GM12878 (cell line): ENCODE data around the gene RIC1. TPM values are rescaled to one million over a fixed set of nuclear protein-coding genes. Genes with fewer than 3 reads are reported as not detected.
A peak's percentile ranks its signal among the peaks of the same experiment; 100 is the strongest.

ENCODE experiments used
- EGR1 ChIP-seq, 2 experiments: IDR thresholded peaks; 1 replicate in 1 of 2; 2 replicates in 1 of 2; pipeline ENCODE4 v1.6.1; 2011 to 2012; ENCODE audit warnings: low read depth in 2 of 2, low read length in 2 of 2, borderline replicate concordance in 1 of 2, mild to moderate bottlenecking in 1 of 2, moderate library complexity in 1 of 2
- EP300 ChIP-seq, 2 experiments: fragments of 150-350 bp in 1 of 2; IDR thresholded peaks; 2 replicates each; pipeline ENCODE4 v1.6.1; 2011 to 2012; ENCODE audit warnings: low read depth in 2 of 2, low read length in 2 of 2, borderline replicate concordance in 1 of 2, improper control_type of control experiment in 1 of 2, inconsistent platforms in 1 of 2; ENCODE audit not compliant: control insufficient read depth in 1 of 2
- ETV6 ChIP-seq, 2 experiments: fragments of 450-650 bp in 1 of 2; IDR thresholded peaks in 1 of 2; conservative IDR thresholded peaks in 1 of 2; 2 replicates each; pipeline ENCODE4 v1.6.1; 2014; ENCODE audit warnings: antibody characterized with exemption in 1 of 2, borderline replicate concordance in 1 of 2, low read depth in 1 of 2, mild to moderate bottlenecking in 1 of 2, moderate library complexity in 1 of 2
- FOXK2 ChIP-seq: fragments of 450-650 bp; IDR thresholded peaks from 2 replicates; pipeline ENCODE4 v1.6.1; 2017; ENCODE audit warnings: mild to moderate bottlenecking, moderate library complexity
- HCFC1 ChIP-seq: fragments of 150-350 bp; IDR thresholded peaks from 2 replicates; pipeline ENCODE4 v1.6.1; 2014; ENCODE audit warnings: low read length
- LARP7 ChIP-seq: fragments of 450-650 bp; IDR thresholded peaks from 2 replicates; pipeline ENCODE4 v1.6.1; 2017; ENCODE audit warnings: mild to moderate bottlenecking
- SUZ12 ChIP-seq: fragments of 200-600 bp; sonication (generic); IDR thresholded peaks from one replicate; pipeline ENCODE4 v1.6.1; 2018; ENCODE audit warnings: antibody characterized with exemption, mild to moderate bottlenecking; ENCODE audit not compliant: unreplicated experiment
- TBL1XR1 ChIP-seq: IDR thresholded peaks from 2 replicates; pipeline ENCODE4 v1.6.1; 2012; ENCODE audit warnings: low read depth, low read length, improper control_type of control experiment
- ZNF207 ChIP-seq: fragments of 450-650 bp; IDR thresholded peaks from 2 replicates; pipeline ENCODE4 v1.6.1; 2014; ENCODE audit warnings: antibody characterized with exemption, mild to moderate bottlenecking, borderline replicate concordance
- polyA plus RNA-seq, 11 experiments: library from polyadenylated mRNA; depleted of rRNA in 4 of 11; unstranded in 6 of 11; stranded (reverse) in 5 of 11; fragments of >200 nt; fragmentation: Nextera tagmentation in 4 of 11; fragmentation: Illumina TruSeq in 1 of 11; extraction: Ambion mirVana in 4 of 11; extraction: Trizol in 1 of 11; gene quantifications; 1 replicate in 1 of 11; 2 replicates in 10 of 11; pipeline versions ENCODE4 v1.2.1 to v1.2.3, GENCODE V29; 2011 to 2016; ENCODE audit warnings: inconsistent platforms in 2 of 11, missing spikeins in 2 of 11, low read depth in 1 of 11
- total RNA-seq, 4 experiments: library from RNA; depleted of rRNA in 3 of 4; stranded (reverse); fragments of >200 nt in 3 of 4; fragmentation: Illumina TruSeq in 1 of 4; extraction: Trizol in 1 of 4; gene quantifications; 2 replicates each; pipeline versions ENCODE4 v1.2.1 to v1.2.3, GENCODE V29; 2013 to 2021
- TF ChIP-seq, protein P1 (sequence below): fragments of 150-350 bp; IDR thresholded peaks from 2 replicates; pipeline ENCODE4 v1.6.1; 2016; ENCODE audit warnings: low read depth, low read length
- TF ChIP-seq, protein P2 (sequence below): fragments of 450-650 bp; formaldehyde crosslinking; IDR thresholded peaks from 2 replicates; pipeline ENCODE4 v1.4.0; 2022; ENCODE audit warnings: mild to moderate bottlenecking, moderate library complexity
- TF ChIP-seq, protein P3 (sequence below): IDR thresholded peaks from 2 replicates; pipeline ENCODE4 v1.6.1; 2011; ENCODE audit warnings: mild to moderate bottlenecking, low read depth, low read length, moderate library complexity; ENCODE audit not compliant: insufficient replicate concordance
- TF ChIP-seq, protein P4 (sequence below): fragments of 450-650 bp; IDR thresholded peaks from 2 replicates; pipeline ENCODE4 v1.6.1; 2016; ENCODE audit warnings: mild to moderate bottlenecking, moderate library complexity, borderline replicate concordance

The RIC1 gene
- total and polyA plus RNA-seq, 10 of the 15 experiments (the other 5 are each of a cell fraction or from before 2014, with no cell fraction given): 6.2 to 59.8 (median 33.3) TPM

DNA sequence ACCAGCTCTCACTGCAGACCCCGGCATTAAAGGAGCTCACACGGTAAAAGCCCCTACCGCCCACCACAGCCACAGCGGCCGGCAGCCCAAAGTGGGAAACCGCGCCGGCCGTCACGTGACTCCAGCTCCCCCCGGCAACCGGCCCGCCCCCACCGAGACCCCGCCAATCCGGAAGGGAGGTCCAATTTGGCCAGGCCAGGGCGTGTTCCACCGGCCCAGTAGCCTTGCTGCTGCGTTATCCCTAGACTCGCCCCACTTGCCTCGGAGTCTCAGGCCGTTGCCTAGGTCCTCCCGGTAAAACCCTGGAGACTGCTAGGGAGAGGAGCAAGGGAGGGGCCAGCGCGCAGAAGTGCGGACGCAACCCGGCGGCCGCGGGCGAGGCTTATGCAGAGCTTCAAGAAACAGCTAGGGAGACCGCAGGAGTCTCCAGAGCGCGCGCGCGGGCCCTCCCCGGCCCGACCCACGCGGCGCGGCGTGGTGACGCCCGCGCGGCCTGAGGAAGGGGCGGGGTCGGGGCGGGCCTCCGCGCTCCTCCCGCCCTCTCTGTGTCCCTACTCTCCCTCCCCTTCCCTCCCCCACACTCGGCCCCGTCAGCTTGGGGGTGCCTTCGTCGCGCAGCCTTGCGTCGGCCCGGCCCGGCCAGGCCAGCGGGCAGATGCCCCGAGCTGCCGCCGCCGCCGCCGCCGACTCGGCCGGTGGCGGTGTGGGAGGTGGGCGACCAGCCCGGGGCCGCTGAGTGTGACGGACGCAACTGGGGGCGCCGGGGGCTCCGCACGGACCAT lies at the start of gene RIC1 (continued):
- TF ChIP-seq, protein P1, sequence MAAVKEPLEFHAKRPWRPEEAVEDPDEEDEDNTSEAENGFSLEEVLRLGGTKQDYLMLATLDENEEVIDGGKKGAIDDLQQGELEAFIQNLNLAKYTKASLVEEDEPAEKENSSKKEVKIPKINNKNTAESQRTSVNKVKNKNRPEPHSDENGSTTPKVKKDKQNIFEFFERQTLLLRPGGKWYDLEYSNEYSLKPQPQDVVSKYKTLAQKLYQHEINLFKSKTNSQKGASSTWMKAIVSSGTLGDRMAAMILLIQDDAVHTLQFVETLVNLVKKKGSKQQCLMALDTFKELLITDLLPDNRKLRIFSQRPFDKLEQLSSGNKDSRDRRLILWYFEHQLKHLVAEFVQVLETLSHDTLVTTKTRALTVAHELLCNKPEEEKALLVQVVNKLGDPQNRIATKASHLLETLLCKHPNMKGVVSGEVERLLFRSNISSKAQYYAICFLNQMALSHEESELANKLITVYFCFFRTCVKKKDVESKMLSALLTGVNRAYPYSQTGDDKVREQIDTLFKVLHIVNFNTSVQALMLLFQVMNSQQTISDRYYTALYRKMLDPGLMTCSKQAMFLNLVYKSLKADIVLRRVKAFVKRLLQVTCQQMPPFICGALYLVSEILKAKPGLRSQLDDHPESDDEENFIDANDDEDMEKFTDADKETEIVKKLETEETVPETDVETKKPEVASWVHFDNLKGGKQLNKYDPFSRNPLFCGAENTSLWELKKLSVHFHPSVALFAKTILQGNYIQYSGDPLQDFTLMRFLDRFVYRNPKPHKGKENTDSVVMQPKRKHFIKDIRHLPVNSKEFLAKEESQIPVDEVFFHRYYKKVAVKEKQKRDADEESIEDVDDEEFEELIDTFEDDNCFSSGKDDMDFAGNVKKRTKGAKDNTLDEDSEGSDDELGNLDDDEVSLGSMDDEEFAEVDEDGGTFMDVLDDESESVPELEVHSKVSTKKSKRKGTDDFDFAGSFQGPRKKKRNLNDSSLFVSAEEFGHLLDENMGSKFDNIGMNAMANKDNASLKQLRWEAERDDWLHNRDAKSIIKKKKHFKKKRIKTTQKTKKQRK: no peak
- TF ChIP-seq EP300 (IDR thresholded peaks at IDR 0.05; ENCODE audit: borderline replicate concordance in 1 of 2, control insufficient read depth in 1 of 2, low read depth in 2 of 2, low read length in 2 of 2) (0 out of 4 replicates have a peak, but pooled peaks of 1 of the 2 experiments have one; percentile 9), FOXK2 (no peak), SUZ12 (no peak), HCFC1 (no peak; the same call in none of the 2 replicates), ZNF207 (0 out of 2 replicates have a peak, but pooled peaks have one; percentile 29), LARP7 (peak; percentile 66; the same call in 1 of the 2 replicates), EGR1 (IDR thresholded peaks at IDR 0.05; ENCODE audit: borderline replicate concordance in 1 of 2, low read depth in 2 of 2, low read length in 2 of 2) (peak in 1 of 2 experiments; percentile 84; a peak in 2 of 3 replicates), TBL1XR1 (peak; percentile 29; the same call in 1 of the 2 replicates), ETV6 (conservative IDR thresholded peaks at IDR 0.05 in 1 of 2, IDR thresholded peaks at IDR 0.05 in 1 of 2; ENCODE audit: borderline replicate concordance in 1 of 2, low read depth in 1 of 2) (no peak)
- TF ChIP-seq, protein P2, sequence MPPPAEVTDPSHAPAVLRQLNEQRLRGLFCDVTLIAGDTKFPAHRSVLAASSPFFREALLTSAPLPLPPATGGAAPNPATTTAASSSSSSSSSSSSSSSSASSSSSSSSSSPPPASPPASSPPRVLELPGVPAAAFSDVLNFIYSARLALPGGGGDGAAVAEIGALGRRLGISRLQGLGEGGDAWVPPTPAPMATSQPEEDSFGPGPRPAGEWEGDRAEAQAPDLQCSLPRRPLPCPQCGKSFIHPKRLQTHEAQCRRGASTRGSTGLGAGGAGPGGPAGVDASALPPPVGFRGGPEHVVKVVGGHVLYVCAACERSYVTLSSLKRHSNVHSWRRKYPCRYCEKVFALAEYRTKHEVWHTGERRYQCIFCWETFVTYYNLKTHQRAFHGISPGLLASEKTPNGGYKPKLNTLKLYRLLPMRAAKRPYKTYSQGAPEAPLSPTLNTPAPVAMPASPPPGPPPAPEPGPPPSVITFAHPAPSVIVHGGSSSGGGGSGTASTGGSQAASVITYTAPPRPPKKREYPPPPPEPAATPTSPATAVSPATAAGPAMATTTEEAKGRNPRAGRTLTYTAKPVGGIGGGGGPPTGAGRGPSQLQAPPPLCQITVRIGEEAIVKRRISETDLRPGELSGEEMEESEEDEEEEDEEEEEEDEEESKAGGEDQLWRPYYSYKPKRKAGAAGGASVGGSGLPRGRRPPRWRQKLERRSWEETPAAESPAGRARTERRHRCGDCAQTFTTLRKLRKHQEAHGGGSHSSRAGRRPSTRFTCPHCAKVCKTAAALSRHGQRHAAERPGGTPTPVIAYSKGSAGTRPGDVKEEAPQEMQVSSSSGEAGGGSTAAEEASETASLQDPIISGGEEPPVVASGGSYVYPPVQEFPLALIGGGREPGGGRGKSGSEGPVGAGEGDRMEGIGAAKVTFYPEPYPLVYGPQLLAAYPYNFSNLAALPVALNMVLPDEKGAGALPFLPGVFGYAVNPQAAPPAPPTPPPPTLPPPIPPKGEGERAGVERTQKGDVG (CRISPR knock-in tag): no peak
- TF ChIP-seq, protein P3, sequence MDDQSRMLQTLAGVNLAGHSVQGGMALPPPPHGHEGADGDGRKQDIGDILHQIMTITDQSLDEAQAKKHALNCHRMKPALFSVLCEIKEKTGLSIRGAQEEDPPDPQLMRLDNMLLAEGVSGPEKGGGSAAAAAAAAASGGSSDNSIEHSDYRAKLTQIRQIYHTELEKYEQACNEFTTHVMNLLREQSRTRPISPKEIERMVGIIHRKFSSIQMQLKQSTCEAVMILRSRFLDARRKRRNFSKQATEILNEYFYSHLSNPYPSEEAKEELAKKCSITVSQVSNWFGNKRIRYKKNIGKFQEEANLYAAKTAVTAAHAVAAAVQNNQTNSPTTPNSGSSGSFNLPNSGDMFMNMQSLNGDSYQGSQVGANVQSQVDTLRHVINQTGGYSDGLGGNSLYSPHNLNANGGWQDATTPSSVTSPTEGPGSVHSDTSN: no peak
- TF ChIP-seq, protein P4, sequence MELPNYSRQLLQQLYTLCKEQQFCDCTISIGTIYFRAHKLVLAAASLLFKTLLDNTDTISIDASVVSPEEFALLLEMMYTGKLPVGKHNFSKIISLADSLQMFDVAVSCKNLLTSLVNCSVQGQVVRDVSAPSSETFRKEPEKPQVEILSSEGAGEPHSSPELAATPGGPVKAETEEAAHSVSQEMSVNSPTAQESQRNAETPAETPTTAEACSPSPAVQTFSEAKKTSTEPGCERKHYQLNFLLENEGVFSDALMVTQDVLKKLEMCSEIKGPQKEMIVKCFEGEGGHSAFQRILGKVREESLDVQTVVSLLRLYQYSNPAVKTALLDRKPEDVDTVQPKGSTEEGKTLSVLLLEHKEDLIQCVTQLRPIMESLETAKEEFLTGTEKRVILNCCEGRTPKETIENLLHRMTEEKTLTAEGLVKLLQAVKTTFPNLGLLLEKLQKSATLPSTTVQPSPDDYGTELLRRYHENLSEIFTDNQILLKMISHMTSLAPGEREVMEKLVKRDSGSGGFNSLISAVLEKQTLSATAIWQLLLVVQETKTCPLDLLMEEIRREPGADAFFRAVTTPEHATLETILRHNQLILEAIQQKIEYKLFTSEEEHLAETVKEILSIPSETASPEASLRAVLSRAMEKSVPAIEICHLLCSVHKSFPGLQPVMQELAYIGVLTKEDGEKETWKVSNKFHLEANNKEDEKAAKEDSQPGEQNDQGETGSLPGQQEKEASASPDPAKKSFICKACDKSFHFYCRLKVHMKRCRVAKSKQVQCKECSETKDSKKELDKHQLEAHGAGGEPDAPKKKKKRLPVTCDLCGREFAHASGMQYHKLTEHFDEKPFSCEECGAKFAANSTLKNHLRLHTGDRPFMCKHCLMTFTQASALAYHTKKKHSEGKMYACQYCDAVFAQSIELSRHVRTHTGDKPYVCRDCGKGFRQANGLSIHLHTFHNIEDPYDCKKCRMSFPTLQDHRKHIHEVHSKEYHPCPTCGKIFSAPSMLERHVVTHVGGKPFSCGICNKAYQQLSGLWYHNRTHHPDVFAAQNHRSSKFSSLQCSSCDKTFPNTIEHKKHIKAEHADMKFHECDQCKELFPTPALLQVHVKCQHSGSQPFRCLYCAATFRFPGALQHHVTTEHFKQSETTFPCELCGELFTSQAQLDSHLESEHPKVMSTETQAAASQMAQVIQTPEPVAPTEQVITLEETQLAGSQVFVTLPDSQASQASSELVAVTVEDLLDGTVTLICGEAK: no peak
